Measurements from ENCODE around the gene FABP7.

DNA sequence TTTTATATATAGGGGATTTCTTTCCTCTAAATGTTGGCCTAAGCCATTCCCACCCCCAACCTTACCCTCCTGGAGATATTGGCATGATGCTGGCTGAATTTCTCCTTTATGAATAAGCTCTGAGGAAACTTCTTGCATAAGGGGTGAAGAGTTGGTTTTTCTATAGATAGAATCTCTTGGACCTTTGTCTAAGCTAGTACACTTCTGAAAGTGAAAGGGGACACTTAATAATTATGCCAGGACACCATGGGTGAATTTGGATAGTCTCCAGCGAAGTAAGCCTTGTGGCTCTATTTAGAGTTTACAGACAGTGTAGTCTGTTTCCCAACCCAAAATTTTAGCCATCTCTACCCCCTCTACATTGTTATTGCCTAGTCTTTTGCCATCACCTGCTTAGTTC is 27.1 kb upstream of the FABP7 start:
- TF ChIP-seq, protein P1, sequence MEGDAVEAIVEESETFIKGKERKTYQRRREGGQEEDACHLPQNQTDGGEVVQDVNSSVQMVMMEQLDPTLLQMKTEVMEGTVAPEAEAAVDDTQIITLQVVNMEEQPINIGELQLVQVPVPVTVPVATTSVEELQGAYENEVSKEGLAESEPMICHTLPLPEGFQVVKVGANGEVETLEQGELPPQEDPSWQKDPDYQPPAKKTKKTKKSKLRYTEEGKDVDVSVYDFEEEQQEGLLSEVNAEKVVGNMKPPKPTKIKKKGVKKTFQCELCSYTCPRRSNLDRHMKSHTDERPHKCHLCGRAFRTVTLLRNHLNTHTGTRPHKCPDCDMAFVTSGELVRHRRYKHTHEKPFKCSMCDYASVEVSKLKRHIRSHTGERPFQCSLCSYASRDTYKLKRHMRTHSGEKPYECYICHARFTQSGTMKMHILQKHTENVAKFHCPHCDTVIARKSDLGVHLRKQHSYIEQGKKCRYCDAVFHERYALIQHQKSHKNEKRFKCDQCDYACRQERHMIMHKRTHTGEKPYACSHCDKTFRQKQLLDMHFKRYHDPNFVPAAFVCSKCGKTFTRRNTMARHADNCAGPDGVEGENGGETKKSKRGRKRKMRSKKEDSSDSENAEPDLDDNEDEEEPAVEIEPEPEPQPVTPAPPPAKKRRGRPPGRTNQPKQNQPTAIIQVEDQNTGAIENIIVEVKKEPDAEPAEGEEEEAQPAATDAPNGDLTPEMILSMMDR (conservative IDR thresholded peaks at IDR 0.05; ENCODE audit: low read depth, low read length): no peak
- TF ChIP-seq EZH2 (IDR thresholded peaks at IDR 0.05; ENCODE audit: low read length, unreplicated experiment) (no peak), EZH2phosphoT487 (IDR thresholded peaks at IDR 0.05; ENCODE audit: borderline replicate concordance, low read length) (no peak)
